NCI-H1105 (cell line): ENCODE measurements around the gene CARD16.

Experiments
- DNase-seq: peaks from one replicate; lab custom pipeline; 2025; lab: John Stamatoyannopoulos, UW

The CARD16 gene

DNA sequence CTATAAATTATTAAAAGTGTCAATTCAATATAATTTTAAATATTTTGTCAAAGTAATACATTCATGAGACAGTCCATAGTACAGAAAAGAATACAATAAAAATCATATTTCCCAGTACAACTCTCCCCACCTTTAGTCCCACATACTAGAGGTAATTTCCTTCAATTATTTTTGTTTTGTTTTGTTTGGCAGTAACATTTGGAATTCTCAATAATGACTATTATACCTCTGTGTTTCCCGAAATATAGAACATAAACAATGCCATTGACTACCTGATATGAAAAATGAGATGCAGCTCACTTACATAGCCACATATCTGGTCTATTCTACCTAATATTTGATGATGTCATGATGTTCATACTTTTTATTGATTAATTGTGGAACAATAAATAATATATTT is 52.4 kb downstream of the CARD16 start:
- no peak for DNase-seq

DNA sequence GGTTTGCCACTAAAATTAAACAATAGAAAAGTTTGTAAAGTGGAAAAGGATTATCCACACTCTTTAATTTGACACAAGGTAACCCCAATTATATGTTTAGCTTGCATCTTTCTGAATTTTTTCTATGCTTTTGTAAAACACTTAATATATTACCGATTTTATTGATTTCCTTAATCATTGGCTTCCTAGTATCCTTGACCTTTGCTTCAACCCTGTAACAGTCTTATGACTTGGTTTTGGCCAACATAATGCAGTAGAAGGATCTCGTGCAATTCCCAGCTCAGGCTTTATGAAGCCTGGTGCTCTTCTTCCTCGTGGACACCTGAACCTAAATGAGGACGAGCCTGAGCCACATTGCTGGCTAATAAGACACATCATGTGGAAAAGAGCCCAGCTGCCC is 53.1 kb downstream of the CARD16 start:
- no peak for DNase-seq
